Astrocyte of the spinal cord (primary cell): ENCODE results near the gene MANEA.

ENCODE experiments used
- DNase-seq: peaks from one replicate; pipeline ENCODE4 v3.0.0; 2011; ENCODE audit warnings: low read depth, low spot score
- H3K4me3 ChIP-seq: 2 replicates; pipeline ENCODE4 v1.5.1; 2011; ENCODE audit warnings: low read depth, mild to moderate bottlenecking, low read length, moderate library complexity
- in situ Hi-C: cut with HindIII; loops from 2 replicates; pipeline ENCODE4 v1.10.0; 2017; ENCODE audit warnings: low sequenced_read_pairs
- TF ChIP-seq, protein P1 (sequence below): IDR thresholded peaks from 2 replicates; pipeline ENCODE4 v1.5.1; 2012; ENCODE audit warnings: low read depth, mild to moderate bottlenecking, low read length, inconsistent platforms

Gene MANEA, protein sequence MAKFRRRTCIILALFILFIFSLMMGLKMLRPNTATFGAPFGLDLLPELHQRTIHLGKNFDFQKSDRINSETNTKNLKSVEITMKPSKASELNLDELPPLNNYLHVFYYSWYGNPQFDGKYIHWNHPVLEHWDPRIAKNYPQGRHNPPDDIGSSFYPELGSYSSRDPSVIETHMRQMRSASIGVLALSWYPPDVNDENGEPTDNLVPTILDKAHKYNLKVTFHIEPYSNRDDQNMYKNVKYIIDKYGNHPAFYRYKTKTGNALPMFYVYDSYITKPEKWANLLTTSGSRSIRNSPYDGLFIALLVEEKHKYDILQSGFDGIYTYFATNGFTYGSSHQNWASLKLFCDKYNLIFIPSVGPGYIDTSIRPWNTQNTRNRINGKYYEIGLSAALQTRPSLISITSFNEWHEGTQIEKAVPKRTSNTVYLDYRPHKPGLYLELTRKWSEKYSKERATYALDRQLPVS

GRCh38 chr6:95577304-95578105 is at the start of gene MANEA:
Gene MANEA (plus strand): TSS chr6:95577535. CDS start chr6:95586440, 8,905 bp downstream.
- H3K4me3 ChIP-seq = peak within 1 kb of the TSS; percentile 83
- in situ Hi-C loops = no loop called here
- peak; percentile 89 for DNase-seq
- TF ChIP-seq, protein P1, sequence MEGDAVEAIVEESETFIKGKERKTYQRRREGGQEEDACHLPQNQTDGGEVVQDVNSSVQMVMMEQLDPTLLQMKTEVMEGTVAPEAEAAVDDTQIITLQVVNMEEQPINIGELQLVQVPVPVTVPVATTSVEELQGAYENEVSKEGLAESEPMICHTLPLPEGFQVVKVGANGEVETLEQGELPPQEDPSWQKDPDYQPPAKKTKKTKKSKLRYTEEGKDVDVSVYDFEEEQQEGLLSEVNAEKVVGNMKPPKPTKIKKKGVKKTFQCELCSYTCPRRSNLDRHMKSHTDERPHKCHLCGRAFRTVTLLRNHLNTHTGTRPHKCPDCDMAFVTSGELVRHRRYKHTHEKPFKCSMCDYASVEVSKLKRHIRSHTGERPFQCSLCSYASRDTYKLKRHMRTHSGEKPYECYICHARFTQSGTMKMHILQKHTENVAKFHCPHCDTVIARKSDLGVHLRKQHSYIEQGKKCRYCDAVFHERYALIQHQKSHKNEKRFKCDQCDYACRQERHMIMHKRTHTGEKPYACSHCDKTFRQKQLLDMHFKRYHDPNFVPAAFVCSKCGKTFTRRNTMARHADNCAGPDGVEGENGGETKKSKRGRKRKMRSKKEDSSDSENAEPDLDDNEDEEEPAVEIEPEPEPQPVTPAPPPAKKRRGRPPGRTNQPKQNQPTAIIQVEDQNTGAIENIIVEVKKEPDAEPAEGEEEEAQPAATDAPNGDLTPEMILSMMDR = no peak

DNA sequence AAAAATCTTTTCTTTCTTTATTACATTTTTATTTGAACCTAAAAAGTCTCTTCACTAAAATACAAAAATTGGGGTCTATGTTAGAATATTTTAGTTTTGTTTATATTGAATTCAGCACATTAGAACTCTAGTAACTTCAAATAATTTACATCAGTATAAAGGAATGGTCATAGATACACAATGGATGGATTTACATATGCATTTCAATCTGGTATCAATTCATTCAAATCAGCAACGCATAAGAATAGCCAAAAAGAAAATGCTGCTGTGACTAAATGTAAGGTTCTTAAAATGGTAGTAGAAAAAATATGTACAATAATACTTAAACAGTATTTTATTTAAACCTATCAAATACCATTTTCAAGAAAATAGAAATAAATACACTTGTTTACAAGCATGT is 47.6 kb upstream of the MANEA start:
- no peak overlapping the region for H3K4me3 ChIP-seq
- in situ Hi-C loops = no loop called here
- DNase-seq = no peak
- TF ChIP-seq, protein P1 = no peak

GRCh38 chr6:95530176-95530819 is 47.0 kb upstream of the MANEA start:
- TF ChIP-seq, protein P1 = no peak
- no peak for DNase-seq
- in situ Hi-C loops = no loop called here
- no peak overlapping the region for H3K4me3 ChIP-seq

DNA sequence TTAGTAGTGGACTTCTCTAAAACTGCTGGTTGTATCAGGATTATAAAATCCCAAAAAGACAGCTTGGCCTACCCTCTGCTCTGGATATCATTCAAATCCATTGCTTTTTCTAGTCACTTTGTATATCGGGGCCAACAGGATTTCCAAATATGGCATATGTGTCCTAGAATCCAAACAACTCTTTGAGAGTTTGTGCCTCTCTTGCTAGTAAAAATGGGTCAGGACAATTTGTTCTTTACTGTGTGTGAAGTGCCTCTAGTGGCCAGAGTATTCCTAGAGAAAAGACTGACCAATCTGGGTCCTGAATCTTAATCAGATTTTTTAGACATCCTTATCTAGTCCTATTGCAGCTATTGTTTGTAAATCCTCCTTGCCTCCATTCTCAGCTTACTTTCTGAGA is 33.5 kb upstream of the MANEA start:
- TF ChIP-seq, protein P1 = no peak
- H3K4me3 ChIP-seq = no peak overlapping the region
- DNase-seq = no peak
- in situ Hi-C loops = no loop called here

- no peak overlapping the region for H3K4me3 ChIP-seq
- in situ Hi-C loops = no loop called here
- no peak for DNase-seq
- TF ChIP-seq, protein P1 = no peak
Observed at GRCh38 chr6:95544517-95545225, 32.7 kb upstream of the MANEA start.

DNA sequence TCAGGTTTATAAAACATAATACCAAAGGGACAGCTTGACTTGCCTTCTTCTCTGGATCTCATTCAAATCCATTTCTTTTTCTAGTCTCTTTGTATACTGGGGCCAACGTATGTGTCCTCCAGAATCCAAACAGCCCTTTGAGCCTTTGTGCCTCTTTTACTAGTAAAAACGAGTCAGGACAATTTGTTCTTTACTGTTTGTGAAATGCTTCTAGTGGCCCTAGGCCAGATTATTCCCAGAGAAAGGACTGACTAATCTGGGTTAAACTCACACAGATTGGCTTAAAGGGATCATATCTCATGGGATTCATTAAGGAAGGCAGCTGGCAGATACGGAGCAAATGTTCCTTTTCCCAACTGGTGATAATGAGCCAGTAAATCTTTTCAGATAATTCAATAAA is 32.1 kb upstream of the MANEA start:
- TF ChIP-seq, protein P1 = no peak
- no peak for DNase-seq
- in situ Hi-C loops = no loop called here
- no peak overlapping the region for H3K4me3 ChIP-seq
